Small intestine (tissue), 7 donors: Measurements from ENCODE around the gene NTN1. TPM values are rescaled to one million over a fixed set of nuclear protein-coding genes. Genes with fewer than 3 reads are reported as not detected.

Source experiments
- DNase-seq, 2 donors: peaks; one replicate each; pipeline versions ENCODE4 v3.0.0 to v3.0.0-alpha.2; 2013
- FAIRE-seq: peaks from 2 replicates; lab custom pipeline; 2012; peaks lifted over from hg19 to GRCh38; lab: Jason Lieb, UNC
- H3K27ac ChIP-seq, 3 donors: one replicate each; pipeline ENCODE4 v1.5.1; 2013; ENCODE audit warnings: low read length in 2 of 3, mild to moderate bottlenecking in 2 of 3, control low read depth in 1 of 3, inconsistent platforms in 1 of 3, low read depth in 1 of 3, moderate library complexity in 1 of 3
- H3K27me3 ChIP-seq, 3 donors: one replicate each; pipeline ENCODE4 v1.6.1; 2013; ENCODE audit warnings: low read length in 3 of 3, inconsistent platforms in 1 of 3; ENCODE audit not compliant: control insufficient read depth in 3 of 3, insufficient read depth in 3 of 3
- H3K36me3 ChIP-seq, 3 donors: one replicate each; pipeline ENCODE4 v1.6.1; 2013; ENCODE audit warnings: low read length in 3 of 3, inconsistent platforms in 1 of 3, low read depth in 1 of 3, mild to moderate bottlenecking in 1 of 3, moderate library complexity in 1 of 3; ENCODE audit not compliant: control insufficient read depth in 3 of 3, insufficient read depth in 2 of 3
- H3K4me1 ChIP-seq, 3 donors: one replicate each; pipeline ENCODE4 v1.6.1; 2013; ENCODE audit warnings: low read length in 2 of 3, inconsistent platforms in 1 of 3, low read depth in 1 of 3, mild to moderate bottlenecking in 1 of 3, moderate library complexity in 1 of 3; ENCODE audit not compliant: control insufficient read depth in 3 of 3, insufficient read depth in 2 of 3
- H3K4me3 ChIP-seq, 3 donors: one replicate each; pipeline ENCODE4 v1.5.1; 2013; ENCODE audit warnings: low read length in 3 of 3, control low read depth in 1 of 3, inconsistent platforms in 1 of 3, low read depth in 1 of 3, mild to moderate bottlenecking in 1 of 3, moderate library complexity in 1 of 3
- H3K9me3 ChIP-seq, 2 donors: one replicate each; pipeline ENCODE4 v1.6.1; 2013; ENCODE audit warnings: low read depth in 1 of 2, low read length in 1 of 2; ENCODE audit not compliant: control insufficient read depth in 2 of 2, insufficient read depth in 1 of 2
- WGBS, 3 donors: extraction: QIAGEN DNeasy Blood & Tissue Kit; methylation state at CpG; one replicate each; pipeline ENCODE4 v1.1.7; 2013; 5-methylcytosine and 5-hydroxymethylcytosine counted together
- polyA plus RNA-seq, 4 donors: library from polyadenylated mRNA; stranded (reverse) in 3 of 4; unstranded in 1 of 4; fragments of 200-250 nt in 3 of 4; fragments of 120-200 nt in 1 of 4; gene quantifications; one replicate each; pipeline versions ENCODE4 v1.2.1 to v1.2.3, GENCODE V29; 2013
- donor health status: healthy with polysubstance abuse.
- donor health status: control.
- donor health status: control.
- donor health status: Bipolar disorder and iron deficiency.
- donor health status: healthy.

The NTN1 gene
- polyA plus RNA-seq, 4 donors = 0.22 to 13.2 (median 2.6) TPM

DNA sequence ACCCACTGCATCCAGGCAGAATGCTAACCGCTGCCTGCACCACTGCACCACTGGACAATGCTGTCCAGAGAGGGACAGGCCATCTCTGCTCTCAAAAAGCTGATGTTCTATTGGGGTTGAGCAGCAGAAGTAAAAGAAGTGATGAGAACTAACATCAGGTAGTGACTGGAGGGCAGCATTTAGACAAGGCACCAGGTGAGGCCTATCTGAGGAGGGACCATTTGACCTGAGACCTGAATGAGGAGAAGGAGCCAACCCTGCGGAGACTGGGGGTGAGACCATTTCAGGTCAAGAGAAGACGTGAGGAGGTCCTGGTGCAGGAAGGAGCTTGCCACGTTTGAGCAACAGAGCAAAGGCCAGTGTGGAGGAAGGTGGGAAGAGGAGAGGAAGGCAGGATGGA is 34.0 kb downstream of the NTN1 start:
- DNase-seq (no peak), FAIRE-seq (no peak)
- Histone ChIP-seq H3K27ac (no peak overlapping the region), H3K9me3 (peaks cover 0 to 4% of the 10 kb centered on the region in 2 donors), H3K27me3 (peaks cover 0 to 4% (median 0%) of the 10 kb centered on the region in 3 donors), H3K36me3 (no peaks in the 10 kb centered on the region), H3K4me1 (peaks cover 0 to 5% (median 0%) of the 10 kb centered on the region in 3 donors), H3K4me3 (no peak overlapping the region)
- 78 to 90% (median 83%) methylated on average over 4 of the region's 4 CpGs for WGBS, 3 donors

DNA sequence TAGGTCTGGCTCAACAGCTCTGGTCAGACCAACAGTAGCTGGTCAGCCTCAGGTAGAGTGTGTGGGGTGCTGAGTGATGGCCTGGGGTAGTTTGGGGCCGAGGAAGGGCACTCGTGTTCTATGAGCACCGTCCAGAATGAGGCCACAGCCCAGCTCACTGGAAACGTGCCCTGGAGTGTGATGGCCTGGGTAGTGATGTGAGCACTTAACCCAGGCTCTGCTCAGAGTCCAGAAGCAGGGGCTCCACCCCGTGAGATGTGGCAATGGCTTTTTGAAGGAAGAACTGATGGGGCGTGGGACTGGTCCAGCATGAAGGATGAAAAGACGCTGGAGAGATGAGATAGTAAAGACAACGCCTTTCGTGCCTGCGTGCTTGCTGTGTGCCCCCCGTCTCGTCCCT is 35.3 kb downstream of the NTN1 start:
- peaks cover 0 to 4% of the 10 kb centered on the region in 2 donors for H3K9me3 ChIP-seq
- FAIRE-seq (no peak), DNase-seq (no peak)
- peaks cover 0 to 4% (median 0%) of the 10 kb centered on the region in 3 donors for H3K27me3 ChIP-seq
- no peaks in the 10 kb centered on the region for H3K36me3 ChIP-seq
- H3K4me1 ChIP-seq = peaks cover 0 to 5% (median 0%) of the 10 kb centered on the region in 3 donors
- 70 to 87% (median 78%) methylated on average over 12 of the region's 12 CpGs for WGBS, 3 donors
- no peak overlapping the region for H3K27ac ChIP-seq
- no peak overlapping the region for H3K4me3 ChIP-seq

DNA sequence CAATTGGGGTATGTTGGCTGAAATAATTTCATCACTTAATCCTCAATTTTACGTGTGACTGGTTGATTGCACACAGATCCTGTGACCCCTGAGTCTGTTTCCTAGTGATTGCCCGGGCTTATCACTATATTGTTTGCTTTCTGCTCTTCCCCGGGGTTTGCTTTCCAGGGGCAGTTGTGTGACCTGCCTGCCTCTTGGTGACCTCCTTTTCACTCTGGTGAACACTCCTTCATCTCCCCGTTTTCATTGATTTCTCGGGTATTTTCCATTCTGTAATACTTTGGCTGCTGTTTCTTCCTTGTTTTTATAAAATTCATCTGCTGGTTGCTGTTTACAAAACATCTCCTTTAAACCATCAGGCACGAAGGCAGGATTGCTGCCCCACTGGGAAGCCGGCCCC is 36.0 kb downstream of the NTN1 start:
- DNase-seq (no peak), FAIRE-seq (no peak)
- no peak overlapping the region for H3K4me3 ChIP-seq
- peaks cover 0 to 4% of the 10 kb centered on the region in 2 donors for H3K9me3 ChIP-seq
- 31 to 45% (median 38%) methylated on average over 7 of the region's 7 CpGs for WGBS, 3 donors
- H3K27me3 ChIP-seq = peaks cover 0 to 4% (median 0%) of the 10 kb centered on the region in 3 donors
- H3K4me1 ChIP-seq = peaks cover 0 to 5% (median 0%) of the 10 kb centered on the region in 3 donors
- H3K27ac ChIP-seq = no peak overlapping the region
- H3K36me3 ChIP-seq = no peaks in the 10 kb centered on the region

DNA sequence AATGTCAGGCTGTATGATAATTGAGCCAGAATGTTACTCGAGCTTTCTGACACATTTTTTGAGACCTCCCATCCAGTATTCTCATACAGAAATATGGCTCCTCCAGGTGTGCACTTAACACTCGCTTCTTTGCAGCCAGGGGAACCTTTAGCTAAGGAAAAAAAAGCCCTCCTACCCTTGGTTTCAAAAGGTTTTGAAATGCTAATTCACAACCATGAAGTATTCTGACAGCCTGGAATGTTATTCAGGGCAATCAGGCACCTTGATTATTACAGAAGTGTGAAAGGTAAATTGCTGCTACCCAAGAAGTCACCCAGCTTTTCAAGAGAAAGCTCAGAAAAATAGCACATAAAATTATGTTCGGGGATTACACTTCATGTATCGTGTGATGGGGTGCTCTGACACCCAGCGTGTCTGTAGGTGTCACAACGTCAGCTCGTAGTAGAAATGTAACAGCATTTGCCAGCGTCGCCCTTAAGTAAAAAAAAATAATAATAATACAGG is 41.1 kb downstream of the NTN1 start:
- no peak overlapping the region for H3K27ac ChIP-seq
- FAIRE-seq = no peak
- H3K27me3 ChIP-seq = no peaks in the 10 kb centered on the region
- WGBS, 3 donors = 77 to 88% (median 82%) methylated on average over 9 of the region's 9 CpGs
- DNase-seq = no peak
- no peaks in the 10 kb centered on the region for H3K36me3 ChIP-seq
- peaks cover 0 to 2% (median 0%) of the 10 kb centered on the region in 3 donors for H3K4me1 ChIP-seq
- H3K4me3 ChIP-seq = no peak overlapping the region
- H3K9me3 ChIP-seq = no peaks in the 10 kb centered on the region

DNA sequence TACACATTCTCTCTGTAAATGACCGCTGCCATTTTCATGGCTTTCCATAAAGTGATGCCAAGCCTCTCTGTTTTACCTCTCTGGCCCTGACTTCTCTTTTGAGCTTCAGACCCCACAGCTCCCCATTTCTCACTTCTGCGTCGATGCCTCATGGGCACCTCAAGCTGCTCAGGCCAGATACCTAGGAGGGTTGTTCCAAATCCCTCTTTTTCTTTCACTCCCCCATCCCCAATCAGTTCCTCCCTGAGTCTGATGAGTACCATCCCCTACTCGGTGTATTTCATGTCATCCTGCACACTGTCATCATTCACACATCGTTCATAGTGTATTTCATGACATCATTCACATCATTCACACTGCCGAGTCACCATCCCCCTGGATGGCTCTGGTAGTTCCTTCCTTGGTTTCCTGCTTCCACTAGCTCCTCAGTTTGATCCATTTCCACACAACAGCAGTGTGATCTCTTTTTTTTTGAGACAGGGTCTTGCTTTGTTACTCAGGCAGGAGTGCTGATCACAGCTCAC is 43.1 kb downstream of the NTN1 start:
- no peak for DNase-seq
- H3K27me3 ChIP-seq = no peaks in the 10 kb centered on the region
- FAIRE-seq = no peak
- WGBS, 3 donors = 87 to 94% (median 91%) methylated on average over 6 of the region's 6 CpGs
- H3K4me3 ChIP-seq = no peak overlapping the region
- H3K4me1 ChIP-seq = no peaks in the 10 kb centered on the region
- H3K27ac ChIP-seq = no peak overlapping the region
- H3K36me3 ChIP-seq = no peaks in the 10 kb centered on the region
- no peaks in the 10 kb centered on the region for H3K9me3 ChIP-seq

DNA sequence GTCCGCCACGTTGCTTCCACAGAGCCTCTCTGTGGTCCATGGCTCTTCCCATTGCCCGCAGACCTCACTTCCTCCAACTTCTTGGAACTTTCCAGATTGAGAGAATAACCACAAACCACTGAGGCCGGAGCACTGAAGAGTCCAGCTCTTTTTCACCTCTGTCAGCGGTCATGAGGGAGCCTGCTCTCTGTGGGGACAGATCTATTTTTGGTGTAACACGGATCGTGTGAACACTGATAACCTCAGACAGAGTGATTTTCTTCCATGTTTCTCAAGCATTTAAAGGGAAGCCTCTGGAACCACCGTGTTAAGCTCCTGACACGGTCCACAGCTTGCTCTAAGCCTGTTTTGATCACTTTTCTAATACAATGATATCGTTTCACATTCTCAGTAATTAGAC is 49.7 kb downstream of the NTN1 start:
- WGBS, 3 donors = 84 to 90% (median 84%) methylated on average over 10 of the region's 10 CpGs
- no peak for FAIRE-seq
- H3K9me3 ChIP-seq = no peaks in the 10 kb centered on the region

DNA sequence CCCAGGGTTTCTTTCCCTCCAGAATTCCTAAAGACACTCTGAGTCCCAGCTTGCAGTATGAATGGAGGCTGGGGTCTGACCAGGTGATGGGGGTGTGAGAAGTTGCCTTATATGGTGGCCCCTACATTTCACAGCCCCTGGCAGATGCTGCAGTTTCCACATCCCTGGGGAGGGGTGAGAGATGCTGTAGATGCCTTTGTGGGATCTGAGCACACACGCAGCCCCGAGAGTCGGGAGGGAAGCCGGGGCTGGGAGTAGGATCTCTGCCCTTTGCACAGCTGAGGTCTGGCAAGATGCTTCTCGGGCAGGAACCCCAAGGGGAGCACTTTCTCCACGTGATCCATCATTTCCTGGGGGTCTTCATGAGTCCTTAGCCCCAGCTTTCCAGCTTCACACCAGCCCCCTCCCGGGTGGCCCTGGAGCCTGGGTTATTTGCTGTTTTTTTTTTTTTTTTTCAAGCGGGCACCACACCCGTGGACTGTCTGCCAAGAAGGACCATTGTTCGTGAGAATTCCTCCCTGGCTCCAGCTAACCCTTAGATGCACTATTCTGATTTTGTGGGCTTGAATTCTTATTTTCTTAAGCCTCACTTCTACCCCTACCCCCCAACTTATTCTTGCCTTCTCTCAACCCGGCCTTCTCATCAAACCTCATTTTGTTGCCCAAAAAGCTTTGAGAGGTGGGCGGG is 50.6 kb downstream of the NTN1 start:
- FAIRE-seq = no peak
- 44 to 58% (median 53%) methylated on average over 12 of the region's 12 CpGs for WGBS, 3 donors
- Histone ChIP-seq H3K36me3 (no peaks in the 10 kb centered on the region), H3K27ac (peak overlapping the region in 1 of 3 donors; percentile 9), H3K27me3 (no peaks in the 10 kb centered on the region), H3K9me3 (no peaks in the 10 kb centered on the region), H3K4me1 (no peaks in the 10 kb centered on the region), H3K4me3 (no peak overlapping the region)
- no peak for DNase-seq

More for the DNA sequence above, 49.7 kb downstream of the NTN1 start:
- H3K4me1 ChIP-seq = no peaks in the 10 kb centered on the region
- no peak for DNase-seq
- no peaks in the 10 kb centered on the region for H3K27me3 ChIP-seq
- H3K4me3 ChIP-seq = no peak overlapping the region
- no peaks in the 10 kb centered on the region for H3K36me3 ChIP-seq
- H3K27ac ChIP-seq = no peak overlapping the region

DNA sequence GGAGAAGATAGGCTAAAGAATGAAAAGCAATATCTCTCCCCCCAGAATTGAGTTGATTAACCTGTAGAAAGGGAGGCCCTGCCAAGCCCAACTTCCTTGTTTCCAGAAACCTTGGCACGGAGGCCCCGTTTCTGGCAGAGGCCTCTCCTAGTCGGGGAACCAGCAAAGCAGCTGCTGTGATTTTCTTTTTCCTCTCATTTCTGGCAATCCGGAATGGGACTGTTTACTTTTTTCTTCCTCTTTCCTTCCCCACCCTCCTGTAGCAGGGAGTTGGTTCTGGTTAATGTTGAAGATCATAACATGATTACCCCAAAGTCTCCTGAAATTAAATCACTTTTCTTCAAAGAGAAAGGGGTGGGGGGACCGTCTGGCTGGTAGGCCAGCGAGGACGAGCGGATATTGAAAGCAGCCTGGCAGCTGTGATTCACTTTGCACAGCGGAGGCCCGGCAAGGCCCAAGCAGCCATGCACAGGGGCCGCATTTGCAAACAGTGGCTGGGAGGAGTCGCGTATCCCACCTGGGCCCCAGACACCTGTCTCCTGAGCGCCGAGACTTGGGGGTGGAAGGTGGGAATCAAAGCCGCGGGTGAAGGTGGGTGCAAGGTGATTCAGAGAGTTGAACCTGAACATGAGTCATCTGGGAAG is 51.5 kb downstream of the NTN1 start:
- H3K9me3 ChIP-seq = no peaks in the 10 kb centered on the region
- H3K4me3 ChIP-seq = no peak overlapping the region
- WGBS, 3 donors = 22 to 40% (median 34%) methylated on average over 17 of the region's 17 CpGs
- DNase-seq = peak; percentile 12
- no peak for FAIRE-seq
- H3K4me1 ChIP-seq = no peaks in the 10 kb centered on the region
- H3K36me3 ChIP-seq = no peaks in the 10 kb centered on the region
- peak overlapping the region in 2 of 3 donors; percentile 9 for H3K27ac ChIP-seq
- H3K27me3 ChIP-seq = no peaks in the 10 kb centered on the region
